Naive B cell (primary cell): ENCODE data around the gene DTNBP1. TPM values are rescaled to one million over a fixed set of nuclear protein-coding genes. Genes with fewer than 3 reads are reported as not detected.

ENCODE experiments used
- ATAC-seq, 2 donors: fragments of 150-1000 bp; cut with Tn5 transposase; 2 replicates each; pipeline ENCODE4 v1.10.0; 2021; ENCODE audit warnings: low read depth in 2 of 2, mild to moderate bottlenecking in 2 of 2, moderate library complexity in 2 of 2
- DNase-seq: peaks from one replicate; pipeline ENCODE4 v3.0.0; 2022
- H3K27ac Mint-ChIP-seq, 6 donors: one replicate each; pipeline ENCODE4 v1.8.0; 2020 to 2022; ENCODE audit warnings: mild to moderate bottlenecking in 6 of 6, mixed read lengths in 6 of 6, moderate library complexity in 5 of 6, inconsistent platforms in 2 of 6
- H3K27me3 Mint-ChIP-seq, 3 donors: one replicate each; pipeline ENCODE4 v1.8.0; 2021 to 2022; ENCODE audit warnings: mixed read lengths in 3 of 3, mild to moderate bottlenecking in 1 of 3
- H3K36me3 Mint-ChIP-seq, 2 donors: one replicate each; pipeline ENCODE4 v1.8.0; 2020 to 2022; ENCODE audit warnings: mixed read lengths in 2 of 2, inconsistent platforms in 1 of 2, mild to moderate bottlenecking in 1 of 2
- H3K4me1 Mint-ChIP-seq, 3 donors: one replicate each; pipeline ENCODE4 v1.8.0; 2020 to 2022; ENCODE audit warnings: mixed read lengths in 3 of 3, inconsistent platforms in 1 of 3, mild to moderate bottlenecking in 1 of 3, moderate library complexity in 1 of 3
- H3K4me3 Mint-ChIP-seq, 8 donors: one replicate each; pipeline ENCODE4 v1.8.0; 2020 to 2022; ENCODE audit warnings: mild to moderate bottlenecking in 8 of 8, mixed read lengths in 8 of 8, moderate library complexity in 8 of 8, inconsistent platforms in 2 of 8
- H3K9me3 Mint-ChIP-seq, 7 donors: one replicate each; pipeline ENCODE4 v1.8.0; 2020 to 2022; ENCODE audit warnings: mixed read lengths in 7 of 7, mild to moderate bottlenecking in 5 of 7, inconsistent platforms in 2 of 7, moderate library complexity in 1 of 7
- polyA plus RNA-seq, 6 donors: library from polyadenylated mRNA; unstranded; fragments of 300-500 nt; fragmentation: Illumina TruSeq; gene quantifications; one replicate each; pipeline ENCODE4 v1.2.3, GENCODE V29; 2021; ENCODE audit warnings: low read depth in 6 of 6

Gene DTNBP1
- polyA plus RNA-seq, 6 donors from 2014 or later = 60.2 to 108 (median 77.4) TPM

- DNase-seq (no peak), ATAC-seq (no peak)
- Mint-ChIP-seq H3K9me3 (peaks cover 0 to 2% (median 0%) of the 10 kb centered on the region in 7 donors), H3K27ac (peak overlapping the region in 4 of 6 donors; percentile 32 to 86 (median 64)), H3K36me3 (peaks cover 35 to 37% of the 10 kb centered on the region in 2 donors), H3K4me3 (peak overlapping the region in 2 of 8 donors; percentile 14 to 46), H3K27me3 (no peaks in the 10 kb centered on the region), H3K4me1 (peaks cover 43 to 60% (median 59%) of the 10 kb centered on the region in 3 donors)
These were observed 47.0 kb downstream of the DTNBP1 start for GRCh38 chr6:15615802-15616201.

GRCh38 chr6:15614277-15614676, 48.6 kb downstream of the DTNBP1 start:
- H3K4me1 Mint-ChIP-seq = peaks cover 43 to 60% (median 55%) of the 10 kb centered on the region in 3 donors
- H3K27ac Mint-ChIP-seq = peak overlapping the region; percentile 82 to 97 (median 92)
- peaks cover 0 to 2% (median 0%) of the 10 kb centered on the region in 7 donors for H3K9me3 Mint-ChIP-seq
- DNase-seq = no peak
- peak overlapping the region in 2 of 8 donors; percentile 2 to 27 for H3K4me3 Mint-ChIP-seq
- H3K36me3 Mint-ChIP-seq = peaks cover 41 to 49% of the 10 kb centered on the region in 2 donors
- no peaks in the 10 kb centered on the region for H3K27me3 Mint-ChIP-seq
- ATAC-seq = no peak

- H3K27me3 Mint-ChIP-seq = no peaks in the 10 kb centered on the region
- no peak overlapping the region for H3K4me3 Mint-ChIP-seq
- no peaks in the 10 kb centered on the region for H3K9me3 Mint-ChIP-seq
- H3K36me3 Mint-ChIP-seq = peaks cover 43 to 44% of the 10 kb centered on the region in 2 donors
- H3K4me1 Mint-ChIP-seq = peaks cover 15 to 28% (median 26%) of the 10 kb centered on the region in 3 donors
- peak overlapping the region in 2 of 6 donors; percentile 5 to 16 for H3K27ac Mint-ChIP-seq
- ATAC-seq (no peak), DNase-seq (no peak)
These were observed 54.4 kb downstream of the DTNBP1 start for GRCh38 chr6:15608396-15608795.

GRCh38 chr6:15607603-15608002, 55.2 kb downstream of the DTNBP1 start:
- DNase-seq = no peak
- no peaks in the 10 kb centered on the region for H3K9me3 Mint-ChIP-seq
- H3K36me3 Mint-ChIP-seq = peaks cover 42 to 43% of the 10 kb centered on the region in 2 donors
- no peak for ATAC-seq
- H3K27me3 Mint-ChIP-seq = no peaks in the 10 kb centered on the region
- peaks cover 10 to 23% (median 23%) of the 10 kb centered on the region in 3 donors for H3K4me1 Mint-ChIP-seq
- H3K4me3 Mint-ChIP-seq = no peak overlapping the region
- no peak overlapping the region for H3K27ac Mint-ChIP-seq

- H3K36me3 Mint-ChIP-seq = peaks cover 38 to 42% of the 10 kb centered on the region in 2 donors
- peak overlapping the region in 1 of 6 donors; percentile 18 for H3K27ac Mint-ChIP-seq
- H3K9me3 Mint-ChIP-seq = no peaks in the 10 kb centered on the region
- no peak for DNase-seq
- H3K4me1 Mint-ChIP-seq = peaks cover 13 to 16% (median 16%) of the 10 kb centered on the region in 3 donors
- H3K4me3 Mint-ChIP-seq = no peak overlapping the region
- ATAC-seq = no peak
- no peaks in the 10 kb centered on the region for H3K27me3 Mint-ChIP-seq
These were observed 56.5 kb downstream of the DTNBP1 start for GRCh38 chr6:15606347-15606746.

- Mint-ChIP-seq H3K27me3 (no peaks in the 10 kb centered on the region), H3K36me3 (peaks cover 31 to 45% of the 10 kb centered on the region in 2 donors), H3K4me1 (peaks cover 22 to 26% (median 25%) of the 10 kb centered on the region in 3 donors), H3K4me3 (no peak overlapping the region), H3K27ac (peak overlapping the region in 2 of 6 donors; percentile 27 to 91), H3K9me3 (no peaks in the 10 kb centered on the region)
- ATAC-seq (no peak), DNase-seq (no peak)
These were observed 58.0 kb downstream of the DTNBP1 start for GRCh38 chr6:15604843-15605242.

DNA sequence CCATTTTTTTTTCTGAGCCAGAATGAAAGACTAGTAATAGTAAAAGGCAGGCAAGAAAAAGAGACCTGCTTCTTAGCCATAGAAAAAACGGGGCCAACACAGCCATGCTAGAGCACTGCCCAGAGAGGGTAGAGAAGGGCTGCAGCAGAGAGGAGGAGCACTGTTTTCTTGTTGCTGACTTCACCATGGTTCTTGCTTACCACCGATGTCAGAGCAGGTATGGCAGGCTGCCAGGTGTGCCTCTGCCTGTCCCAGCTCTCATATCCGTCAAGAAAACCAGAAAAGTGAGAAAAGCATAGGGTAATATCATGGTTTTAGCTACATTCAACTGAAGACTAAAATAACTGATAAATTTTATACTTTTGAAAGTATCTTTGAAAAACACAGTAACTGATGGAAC, 60.7 kb downstream of the DTNBP1 start:
- H3K36me3 Mint-ChIP-seq = peaks cover 22 to 28% of the 10 kb centered on the region in 2 donors
- H3K27me3 Mint-ChIP-seq = no peaks in the 10 kb centered on the region
- DNase-seq = no peak
- H3K4me1 Mint-ChIP-seq = peaks cover 26 to 31% (median 28%) of the 10 kb centered on the region in 3 donors
- peak overlapping the region in 1 of 6 donors; percentile 87 for H3K27ac Mint-ChIP-seq
- no peaks in the 10 kb centered on the region for H3K9me3 Mint-ChIP-seq
- no peak for ATAC-seq
- no peak overlapping the region for H3K4me3 Mint-ChIP-seq

- no peak for DNase-seq
- ATAC-seq = no peak
- Mint-ChIP-seq H3K36me3 (peaks cover 10 to 24% of the 10 kb centered on the region in 2 donors), H3K4me1 (peaks cover 32 to 52% (median 40%) of the 10 kb centered on the region in 3 donors), H3K4me3 (no peak overlapping the region), H3K27me3 (no peaks in the 10 kb centered on the region), H3K27ac (peak overlapping the region in 1 of 6 donors; percentile 32), H3K9me3 (no peaks in the 10 kb centered on the region)
These were observed 64.5 kb downstream of the DTNBP1 start for GRCh38 chr6:15598273-15598798.

- DNase-seq (no peak), ATAC-seq (no peak)
- Mint-ChIP-seq H3K4me1 (peaks cover 32 to 50% (median 50%) of the 10 kb centered on the region in 3 donors), H3K36me3 (peaks cover 10 to 27% of the 10 kb centered on the region in 2 donors), H3K27ac (peak overlapping the region in 1 of 6 donors; percentile 55), H3K27me3 (no peaks in the 10 kb centered on the region), H3K9me3 (no peaks in the 10 kb centered on the region), H3K4me3 (no peak overlapping the region)
These were observed 66.5 kb downstream of the DTNBP1 start for GRCh38 chr6:15596186-15596896.

DNA sequence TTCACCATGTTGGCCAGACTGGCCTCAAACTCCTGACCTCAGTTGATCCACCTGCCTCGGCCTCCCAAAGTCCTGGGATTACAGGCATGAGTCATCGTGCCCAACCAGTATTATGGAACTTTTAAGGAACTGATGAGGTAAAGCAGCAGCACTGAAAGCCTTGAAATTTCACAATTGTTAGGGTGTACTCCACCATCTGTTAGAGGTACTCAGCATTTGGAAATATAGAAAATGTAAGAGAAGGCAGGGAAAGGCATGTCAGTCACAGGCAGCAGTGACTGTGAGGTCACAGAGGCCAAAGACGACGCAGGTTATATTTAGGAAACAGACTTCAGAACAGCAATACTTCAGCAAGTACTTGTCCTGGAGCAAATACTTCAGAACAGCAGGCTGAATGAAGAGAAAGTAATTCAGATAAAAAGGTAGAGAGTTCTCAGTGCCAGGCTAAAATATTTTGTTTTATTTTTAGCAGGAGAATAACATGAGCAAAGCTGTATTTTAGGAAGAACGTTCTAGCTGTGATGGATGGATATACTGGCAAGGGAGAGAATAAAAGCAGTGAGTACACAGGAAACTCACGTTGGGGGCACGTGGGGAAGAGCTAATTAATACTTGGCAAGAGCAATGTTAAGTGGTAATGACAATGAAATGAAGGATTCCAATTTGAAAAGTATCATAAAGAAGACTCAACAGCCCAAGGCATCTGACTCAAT, 67.2 kb downstream of the DTNBP1 start:
- Mint-ChIP-seq H3K4me1 (peaks cover 29 to 51% (median 45%) of the 10 kb centered on the region in 3 donors), H3K27me3 (no peaks in the 10 kb centered on the region), H3K9me3 (no peaks in the 10 kb centered on the region), H3K27ac (peak overlapping the region in 5 of 6 donors; percentile 11 to 79 (median 23)), H3K36me3 (peaks cover 5 to 27% of the 10 kb centered on the region in 2 donors), H3K4me3 (no peak overlapping the region)
- DNase-seq (no peak), ATAC-seq (no peak)

- Mint-ChIP-seq H3K27ac (peak overlapping the region in 2 of 6 donors; percentile 48 to 60), H3K4me1 (peaks cover 33 to 49% (median 46%) of the 10 kb centered on the region in 3 donors), H3K9me3 (no peaks in the 10 kb centered on the region), H3K27me3 (no peaks in the 10 kb centered on the region), H3K36me3 (peaks cover 0 to 33% of the 10 kb centered on the region in 2 donors), H3K4me3 (no peak overlapping the region)
- no peak for ATAC-seq
- DNase-seq = no peak
These were observed 68.1 kb downstream of the DTNBP1 start for GRCh38 chr6:15594512-15595259.

- Mint-ChIP-seq H3K9me3 (no peaks in the 10 kb centered on the region), H3K4me3 (no peak overlapping the region), H3K27me3 (no peaks in the 10 kb centered on the region), H3K4me1 (peaks cover 37 to 57% (median 55%) of the 10 kb centered on the region in 3 donors), H3K36me3 (peaks cover 0 to 33% of the 10 kb centered on the region in 2 donors), H3K27ac (no peak overlapping the region)
- DNase-seq (no peak), ATAC-seq (no peak)
These were observed 69.0 kb downstream of the DTNBP1 start for GRCh38 chr6:15593798-15594197.

GRCh38 chr6:15592610-15593009, 70.2 kb downstream of the DTNBP1 start:
- ATAC-seq = no peak
- Mint-ChIP-seq H3K36me3 (peaks cover 0 to 33% of the 10 kb centered on the region in 2 donors), H3K27ac (peak overlapping the region in 1 of 6 donors; percentile 83), H3K4me3 (no peak overlapping the region), H3K27me3 (no peaks in the 10 kb centered on the region), H3K4me1 (peaks cover 45 to 63% (median 54%) of the 10 kb centered on the region in 3 donors), H3K9me3 (no peaks in the 10 kb centered on the region)
- DNase-seq = no peak
